ENCODE measurements around the gene RHEBL1. TPM values are rescaled to one million over a fixed set of nuclear protein-coding genes. Genes with fewer than 3 reads are reported as not detected.

Gene RHEBL1
- 0.64 to 0.95 TPM in 2 of 3 replicates, not detected in the other for total RNA-seq
- long read RNA-seq, partial matches to known transcripts: 0 of 5 reads
- long read RNA-seq, other reads (novel, unspliced or antisense): 1 of 5 reads

DNA sequence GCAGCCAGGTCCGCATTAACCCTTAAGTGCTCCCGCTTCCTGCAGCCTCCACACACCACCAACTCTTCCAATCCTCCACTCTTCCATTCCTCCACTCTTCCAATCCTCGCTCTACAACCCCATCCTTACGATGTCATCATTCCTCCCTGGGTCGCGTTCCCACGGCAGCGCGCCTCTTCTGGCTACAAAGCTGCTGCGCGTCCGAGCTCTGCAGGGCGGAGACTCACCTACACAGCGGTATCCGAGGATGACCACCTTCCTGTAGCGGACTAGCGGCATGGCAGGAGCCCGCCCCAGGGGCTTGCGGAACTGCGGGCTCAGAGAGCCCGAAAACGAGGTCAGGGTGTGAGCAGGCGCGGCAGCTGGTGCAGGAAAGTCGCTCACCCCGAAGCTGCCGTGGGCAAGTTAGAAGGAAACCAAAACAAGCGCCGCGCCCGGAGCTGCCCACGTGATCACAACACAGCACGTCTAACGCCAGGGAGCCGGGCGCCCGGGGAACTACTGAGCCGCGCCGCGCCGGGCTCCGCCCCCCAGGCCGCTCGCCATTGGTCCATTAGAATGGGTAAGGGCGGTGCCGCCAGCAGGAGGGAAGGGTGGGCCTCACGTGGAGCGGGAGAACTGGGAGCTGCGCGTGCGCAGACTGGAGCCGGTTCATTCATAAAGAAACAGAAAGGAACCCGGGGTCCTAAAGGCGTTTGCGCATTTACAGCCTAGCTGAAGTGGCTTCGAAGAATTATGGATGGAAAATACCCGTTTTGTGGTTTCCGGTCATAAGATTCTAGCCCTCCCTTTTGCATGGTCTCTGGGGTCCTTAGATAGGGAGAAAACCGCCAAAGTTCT lies at the start of gene RHEBL1:
TSS of gene RHEBL1 (minus strand) at position 473 of the 840 bp plus-strand sequence. CDS start at position 279, 194 bp downstream.
- TF ChIP-seq CTCF (IDR thresholded peaks at IDR 0.05): peak; percentile 46
- Mint-ChIP-seq H3K9me3 (ENCODE audit: low read depth) (no peaks in the 10 kb centered on the region), H3K4me3 (ENCODE audit: unreplicated experiment) (peak within 1 kb of the TSS; percentile 98), H3K27ac (ENCODE audit: unreplicated experiment) (peak within 1 kb of the TSS; percentile 95), H3K36me3 (ENCODE audit: low read depth) (no peaks in the 10 kb centered on the region), H3K4me1 (ENCODE audit: low read depth) (peaks cover 16% of the 10 kb centered on the region), H3K27me3 (ENCODE audit: low read depth) (no peaks in the 10 kb centered on the region)
- DNase-seq (ENCODE audit: low spot score): peak; percentile 98

- H3K36me3 Mint-ChIP-seq (ENCODE audit: low read depth): no peaks in the 10 kb centered on the region
- H3K4me1 Mint-ChIP-seq (ENCODE audit: low read depth): peaks cover 26% of the 10 kb centered on the region
- no peaks in the 10 kb centered on the region for H3K27me3 Mint-ChIP-seq (ENCODE audit: low read depth)
- no peak for TF ChIP-seq CTCF (IDR thresholded peaks at IDR 0.05)
- no peaks in the 10 kb centered on the region for H3K9me3 Mint-ChIP-seq (ENCODE audit: low read depth)
- DNase-seq (ENCODE audit: low spot score): no peak
- H3K4me3 Mint-ChIP-seq (ENCODE audit: unreplicated experiment): peak overlapping the region; percentile 97
- H3K27ac Mint-ChIP-seq (ENCODE audit: unreplicated experiment): peak overlapping the region; percentile 97
These were observed 41.4 kb upstream of the RHEBL1 start for GRCh38 chr12:49111206-49111605.

DNA sequence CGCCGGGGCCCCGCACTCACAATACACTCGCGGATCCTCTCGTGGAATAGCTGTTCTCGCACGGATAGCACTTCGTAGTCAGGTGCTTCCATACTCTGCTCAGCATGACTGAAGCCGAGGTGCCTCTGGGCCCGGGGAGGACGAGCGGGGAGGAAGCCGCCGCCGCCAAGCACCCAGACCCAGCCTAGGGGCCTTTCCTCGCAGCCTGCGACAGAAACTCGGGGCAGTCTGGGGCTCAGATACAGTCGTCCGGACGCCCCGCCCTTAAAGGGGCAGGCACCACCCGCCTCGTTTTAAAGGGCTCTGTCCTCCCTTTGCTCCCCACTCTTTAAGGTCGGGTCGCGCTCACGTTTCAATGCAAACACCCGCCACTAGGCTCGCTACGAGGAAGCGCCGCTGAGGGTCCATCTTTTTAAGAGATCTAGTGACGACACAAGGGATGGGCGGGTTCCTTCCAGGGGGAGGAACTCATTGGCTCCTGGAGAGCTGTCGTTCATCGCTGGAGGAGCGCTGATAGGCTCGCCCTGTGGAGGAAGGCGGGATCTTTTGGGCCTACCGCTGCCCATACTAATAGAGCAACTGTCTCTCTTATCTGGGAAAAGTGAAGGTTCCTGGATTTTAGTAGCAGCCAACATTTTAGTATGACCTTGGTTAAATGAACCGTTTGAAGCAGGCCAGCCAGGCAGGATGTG lies 40.8 kb upstream of the RHEBL1 start, which contains the start of gene LMBR1L:
TSS of gene LMBR1L (minus strand) at position 384 of the 692 bp plus-strand sequence. CDS start at position 92, 292 bp downstream.
- peak; percentile 97 for DNase-seq (ENCODE audit: low spot score)
- Mint-ChIP-seq H3K27me3 (ENCODE audit: low read depth) (no peaks in the 10 kb centered on the region), H3K4me3 (ENCODE audit: unreplicated experiment) (peak within 1 kb of the TSS; percentile 97), H3K4me1 (ENCODE audit: low read depth) (peaks cover 26% of the 10 kb centered on the region), H3K9me3 (ENCODE audit: low read depth) (no peaks in the 10 kb centered on the region), H3K27ac (ENCODE audit: unreplicated experiment) (peak within 1 kb of the TSS; percentile 97), H3K36me3 (ENCODE audit: low read depth) (no peaks in the 10 kb centered on the region)
- TF ChIP-seq CTCF (IDR thresholded peaks at IDR 0.05): peak; percentile 73

- no peak for DNase-seq (ENCODE audit: low spot score)
- Mint-ChIP-seq H3K9me3 (ENCODE audit: low read depth) (no peaks in the 10 kb centered on the region), H3K4me1 (ENCODE audit: low read depth) (peaks cover 26% of the 10 kb centered on the region), H3K27ac (ENCODE audit: unreplicated experiment) (peak overlapping the region; percentile 97), H3K4me3 (ENCODE audit: unreplicated experiment) (peak overlapping the region; percentile 97), H3K36me3 (ENCODE audit: low read depth) (peaks cover 2% of the 10 kb centered on the region), H3K27me3 (ENCODE audit: low read depth) (no peaks in the 10 kb centered on the region)
- no peak for TF ChIP-seq CTCF (IDR thresholded peaks at IDR 0.05)
These were observed 40.1 kb upstream of the RHEBL1 start for GRCh38 chr12:49109641-49110463.

Data from chondrocyte (in vitro differentiated cells).